Glomerular visceral epithelial cell (primary cell): ENCODE measurements around the gene TSKU.
"Not testable (repeated sequence)": the region's sequence is repeated elsewhere in the genome, so short reads cannot be mapped to it uniquely, and the experiment has no call there.

Source experiments
- DNase-seq: peaks from one replicate; pipeline ENCODE4 v3.0.0-alpha.2; 2016; ENCODE audit errors: extremely low spot score

Gene TSKU

GRCh38 chr11:76824980-76825725 lies 42.0 kb downstream of the TSKU start:
- no peak for DNase-seq

GRCh38 chr11:76825726-76826396 lies 42.7 kb downstream of the TSKU start:
- DNase-seq, result no peak

- not testable (repeated sequence) for DNase-seq
These were observed 43.4 kb downstream of the TSKU start for GRCh38 chr11:76826508-76826907.

GRCh38 chr11:76827005-76827404 lies 43.8 kb downstream of the TSKU start:
- DNase-seq, result not testable (repeated sequence)

DNA sequence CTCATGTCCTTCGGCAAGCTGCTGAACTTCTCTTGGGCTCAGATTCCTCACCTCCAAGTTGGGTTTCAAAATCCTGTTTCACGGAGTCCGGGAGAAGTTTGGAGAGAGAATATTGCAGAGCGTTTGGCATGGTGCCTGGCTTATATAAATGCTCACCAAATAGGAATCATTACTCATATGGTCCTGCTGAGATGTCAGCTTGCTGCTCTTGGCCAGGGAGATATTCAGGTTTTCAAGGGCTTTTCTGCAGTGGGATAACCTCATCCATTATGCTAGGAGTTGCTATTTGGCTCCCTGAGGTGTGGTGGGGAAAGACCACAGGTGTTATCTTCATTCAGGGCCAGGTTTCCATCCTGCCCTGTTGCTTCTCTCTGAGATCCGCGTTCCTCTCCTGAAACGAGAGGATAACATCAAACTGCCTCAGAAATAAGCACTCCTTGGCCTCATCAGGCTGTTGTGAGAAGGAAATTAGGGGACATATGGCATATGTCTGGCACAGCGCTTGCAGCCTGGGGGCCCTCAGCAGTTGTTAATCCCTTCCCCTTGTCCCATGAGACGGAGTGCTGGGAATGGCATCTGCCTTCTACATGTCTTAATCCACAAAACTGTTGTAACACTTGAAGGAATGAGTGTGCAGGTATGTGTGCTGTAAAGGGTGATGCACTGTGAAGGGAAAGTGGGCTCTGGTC lies 47.6 kb downstream of the TSKU start:
- DNase-seq, result no peak

- DNase-seq, result no peak
These were observed 48.6 kb downstream of the TSKU start for GRCh38 chr11:76831686-76832310.

GRCh38 chr11:76832361-76832760 lies 49.2 kb downstream of the TSKU start:
- no peak for DNase-seq

- no peak for DNase-seq
These were observed 51.0 kb downstream of the TSKU start for GRCh38 chr11:76834151-76834550.

DNA sequence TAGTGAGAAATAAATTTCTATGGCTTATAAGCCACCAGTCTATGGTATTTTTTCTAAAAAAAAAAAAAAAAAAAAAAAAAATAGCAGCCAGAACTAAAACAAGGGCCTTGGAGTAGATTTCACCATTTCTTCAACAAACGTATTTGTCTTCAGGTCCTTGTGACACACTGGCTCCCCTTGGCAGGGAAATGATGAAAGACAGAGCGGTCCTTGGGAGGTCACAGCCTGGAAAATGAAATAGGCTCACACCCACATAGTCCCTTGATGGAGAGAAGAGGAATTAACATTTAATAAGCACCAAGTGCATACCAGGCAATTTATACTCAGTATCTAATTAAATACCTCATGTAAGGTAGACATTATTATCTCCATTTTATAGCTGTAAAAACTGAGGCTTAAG lies 51.9 kb downstream of the TSKU start:
- DNase-seq, result no peak

GRCh38 chr11:76835928-76836612 lies 52.9 kb downstream of the TSKU start:
- DNase-seq, result no peak

DNA sequence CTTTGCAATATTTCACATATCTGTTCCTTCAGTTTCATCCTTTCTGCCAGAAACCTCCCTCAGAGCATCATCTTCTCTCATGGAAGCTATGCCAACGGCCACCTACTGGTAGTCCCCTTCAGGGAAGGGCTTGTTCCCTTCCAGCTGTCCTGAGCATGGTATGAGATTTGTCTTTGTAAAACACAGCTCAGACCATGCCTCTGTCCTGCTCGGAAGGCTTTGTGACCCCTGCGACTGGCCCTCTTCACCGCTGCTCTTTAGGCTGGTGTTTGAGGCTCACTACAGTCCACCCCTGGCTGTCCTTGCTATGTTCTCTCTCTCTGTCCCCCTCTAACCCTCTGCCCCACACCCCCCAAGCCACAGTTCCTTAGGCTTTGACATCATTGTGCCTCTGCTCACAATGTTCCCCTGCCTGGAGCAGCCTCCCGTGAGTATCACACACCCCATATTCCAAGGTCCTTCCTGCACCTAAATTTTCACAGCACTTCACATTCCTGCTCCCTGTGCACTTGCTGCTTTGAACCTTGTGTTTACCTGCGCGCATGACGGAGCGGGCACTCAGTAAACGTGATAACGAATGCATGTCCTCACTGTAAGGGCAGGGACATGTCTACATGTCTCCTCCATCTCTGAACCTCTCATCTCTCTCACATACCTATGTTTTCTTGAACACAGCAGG lies 53.6 kb downstream of the TSKU start:
- DNase-seq, result no peak

GRCh38 chr11:76837696-76838677 lies 54.8 kb downstream of the TSKU start:
- DNase-seq, result no peak

GRCh38 chr11:76838678-76839068 lies 55.5 kb downstream of the TSKU start:
- DNase-seq, result no peak

GRCh38 chr11:76839311-76839710 lies 56.2 kb downstream of the TSKU start:
- no peak for DNase-seq

DNA sequence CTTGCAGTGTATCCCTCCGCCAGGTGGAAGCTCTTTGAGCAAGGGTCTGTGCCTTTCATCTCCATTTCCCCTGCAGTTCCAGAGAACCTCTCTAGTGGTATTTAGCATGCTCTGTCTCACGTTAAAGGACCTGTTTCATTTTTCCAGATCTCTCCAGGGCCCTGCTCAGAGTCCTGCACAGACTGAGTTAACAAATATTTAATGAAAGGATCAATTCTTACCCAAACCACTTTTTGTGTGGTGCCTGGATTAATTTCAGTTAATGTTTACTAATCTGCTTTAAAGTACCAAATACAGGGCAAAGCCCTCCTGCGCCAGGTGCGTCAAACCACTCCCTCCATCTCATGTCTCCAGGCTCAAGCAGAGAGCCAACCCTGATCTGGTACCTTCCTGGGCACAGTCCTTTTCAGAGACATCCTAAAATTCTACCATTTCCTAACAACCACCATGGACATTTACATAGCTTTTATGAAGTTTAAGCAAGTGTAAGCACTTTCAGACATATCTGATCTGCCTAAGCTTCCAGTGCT lies 58.8 kb downstream of the TSKU start:
- no peak for DNase-seq

- DNase-seq, result no peak
These were observed 60.8 kb downstream of the TSKU start for GRCh38 chr11:76843907-76844306.

DNA sequence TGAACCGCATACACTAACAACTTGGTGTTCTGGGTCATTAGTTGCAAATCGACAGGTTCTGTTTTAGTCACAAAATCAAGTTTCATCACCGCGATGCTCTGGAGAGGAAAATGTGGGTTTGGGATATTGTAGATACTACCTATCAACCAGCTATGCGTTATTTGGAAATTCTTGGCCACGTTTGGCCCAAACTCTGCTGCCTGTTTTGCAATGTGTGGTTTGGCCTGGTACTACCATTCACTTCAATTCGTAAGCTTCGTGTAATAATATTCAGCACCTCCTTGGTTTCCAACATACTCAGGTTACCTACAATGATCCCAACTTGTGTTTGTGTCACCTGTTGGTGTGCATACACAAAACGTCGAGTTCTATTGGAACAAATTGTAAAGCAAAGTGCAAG lies 61.4 kb downstream of the TSKU start:
- no peak for DNase-seq

DNA sequence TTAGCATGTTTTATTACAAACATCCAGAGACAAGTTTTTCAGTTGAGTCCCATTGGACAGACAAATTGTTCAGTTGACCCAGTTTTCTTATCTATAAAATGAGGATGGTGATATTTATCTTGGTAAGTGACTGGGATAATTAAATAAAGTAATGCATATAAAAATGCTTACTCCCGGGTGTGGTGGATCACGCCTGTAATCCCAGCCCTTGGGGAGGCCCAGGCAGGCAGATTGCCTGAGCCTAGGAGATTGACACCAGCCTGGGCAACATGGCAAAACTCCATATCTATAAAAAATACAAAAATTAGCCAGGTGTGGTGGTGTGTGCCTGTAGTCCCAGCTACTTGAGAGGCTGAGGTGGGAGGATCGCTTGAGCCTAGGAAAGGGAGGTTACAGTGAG lies 61.9 kb downstream of the TSKU start:
- no peak for DNase-seq

DNA sequence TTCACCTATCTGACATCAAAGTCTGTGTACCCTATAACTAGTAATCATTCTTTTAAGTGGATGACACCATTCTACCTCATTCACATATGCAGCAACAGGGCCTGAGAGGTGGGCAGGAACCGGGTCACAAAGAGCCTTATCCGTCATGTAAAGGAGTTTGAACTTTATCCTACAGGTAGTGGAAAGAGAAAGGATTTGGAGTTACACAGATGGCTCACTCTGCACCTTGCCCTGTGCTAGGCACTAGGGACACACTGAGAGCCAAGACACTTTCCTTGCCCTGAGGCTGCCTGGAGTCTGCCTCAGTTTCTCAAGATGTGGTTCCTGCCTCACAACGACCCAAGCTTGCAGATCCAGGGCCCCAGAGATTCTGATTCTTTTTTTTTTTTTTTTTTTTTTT lies 63.3 kb downstream of the TSKU start:
- no peak for DNase-seq
